Stimulated activated CD8-positive, alpha-beta memory T cell treated with anti-CD3 and anti-CD28 coated beads, Interleukin-4, amount 100 ng/mL, for 48 hours (primary cell): Measurements from ENCODE around the gene EFCAB6.
"Not testable (repeated sequence)": the region's sequence is repeated elsewhere in the genome, so short reads cannot be mapped to it uniquely, and the experiment has no call there.

Experiments used
- DNase-seq: peaks from one replicate; pipeline ENCODE4 v3.0.0-alpha.2; 2020

Gene EFCAB6

DNA sequence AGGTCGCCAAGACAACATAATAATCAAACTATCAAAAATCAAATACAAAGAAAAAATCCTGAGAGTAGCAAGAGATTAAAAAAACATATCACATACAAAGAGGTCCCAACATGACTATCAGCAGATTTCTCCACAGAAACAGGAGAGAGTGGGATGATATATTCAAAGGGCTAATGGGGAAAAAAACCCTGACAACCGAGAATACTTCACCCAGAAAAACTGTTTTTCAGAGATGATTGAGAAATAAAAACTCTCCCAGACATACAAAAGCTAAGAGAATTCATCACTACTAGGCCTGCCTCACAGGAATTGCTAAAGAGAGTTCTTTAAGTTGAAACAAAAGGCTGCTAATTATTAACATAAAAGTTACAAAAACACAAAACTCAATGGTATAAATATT is 108.1 kb downstream of the EFCAB6 start:
- no peak for DNase-seq

DNA sequence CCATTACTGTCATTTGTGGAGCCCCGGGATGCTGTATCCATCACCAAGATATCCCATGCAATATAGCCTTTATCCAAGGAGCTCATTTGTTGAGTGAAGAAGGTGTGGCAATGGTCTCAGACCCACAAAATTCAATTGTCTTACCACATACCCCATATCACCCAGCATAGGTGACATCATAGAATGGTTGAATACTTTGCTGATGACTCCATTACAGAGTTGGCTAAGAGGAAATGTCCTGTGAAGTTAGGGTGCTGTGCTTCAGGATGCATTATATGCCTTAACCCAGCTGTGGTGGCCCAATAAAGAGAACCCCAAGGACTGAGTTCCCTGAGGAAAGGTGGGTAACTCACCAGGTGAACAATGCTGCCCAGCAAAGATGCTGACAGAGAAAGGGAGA is 113.7 kb downstream of the EFCAB6 start:
- no peak for DNase-seq

DNA sequence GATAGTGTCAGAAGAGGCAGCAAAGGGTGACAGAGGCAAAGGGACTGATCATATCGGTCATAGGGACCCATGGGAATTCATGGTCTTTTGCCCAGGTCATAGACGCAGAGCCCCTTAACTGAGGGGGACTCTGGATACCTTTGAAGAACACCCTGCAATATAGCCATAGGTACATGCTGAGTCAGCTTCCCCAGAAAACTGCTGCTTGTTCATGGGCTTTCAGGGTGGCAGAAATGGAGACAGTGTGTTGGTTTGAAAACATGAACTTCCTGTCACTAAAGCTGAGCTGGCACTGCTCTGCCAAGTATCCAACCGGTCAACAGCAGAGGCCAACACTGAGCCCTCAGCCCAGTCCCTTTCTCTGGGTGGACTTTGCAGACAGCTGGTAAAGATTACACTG is 114.2 kb downstream of the EFCAB6 start:
- no peak for DNase-seq

DNA sequence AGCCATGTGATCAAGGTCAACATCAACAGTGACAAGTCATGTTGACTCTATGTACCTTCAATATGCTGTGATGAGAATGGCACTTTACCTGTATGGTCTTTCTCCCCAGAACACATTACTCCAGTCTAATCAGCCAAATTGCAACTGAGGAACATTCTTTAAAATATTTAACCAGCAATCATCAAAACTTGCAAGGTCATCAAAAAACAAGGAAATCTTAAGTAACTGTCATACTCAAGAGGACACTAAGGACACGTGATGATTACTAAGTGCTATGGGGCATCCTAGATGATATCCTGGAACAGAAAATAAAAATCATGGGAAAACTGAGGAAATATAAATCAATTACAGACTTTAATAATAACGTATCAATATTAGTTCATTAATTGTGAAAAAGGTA is 118.9 kb downstream of the EFCAB6 start:
- no peak for DNase-seq

DNA sequence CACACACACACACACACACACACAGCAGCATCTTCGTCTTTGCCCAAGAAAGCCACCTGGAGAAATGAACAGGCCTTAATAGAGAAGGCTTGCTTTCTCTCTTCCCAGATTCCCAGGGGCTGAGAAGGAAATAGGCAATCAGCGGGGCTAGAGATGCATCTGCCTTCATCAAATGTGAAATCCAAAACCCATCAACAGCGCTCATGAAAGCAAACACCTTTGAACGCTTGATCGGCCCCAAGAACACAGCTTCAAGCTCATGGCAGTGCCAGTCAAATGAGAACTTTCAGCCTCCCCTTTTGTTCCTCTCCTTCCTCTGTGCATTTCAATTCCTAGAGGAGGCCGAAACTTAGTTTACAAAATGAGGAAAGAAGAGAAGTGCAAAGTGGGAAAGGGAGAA is 122.7 kb downstream of the EFCAB6 start:
- no peak for DNase-seq

DNA sequence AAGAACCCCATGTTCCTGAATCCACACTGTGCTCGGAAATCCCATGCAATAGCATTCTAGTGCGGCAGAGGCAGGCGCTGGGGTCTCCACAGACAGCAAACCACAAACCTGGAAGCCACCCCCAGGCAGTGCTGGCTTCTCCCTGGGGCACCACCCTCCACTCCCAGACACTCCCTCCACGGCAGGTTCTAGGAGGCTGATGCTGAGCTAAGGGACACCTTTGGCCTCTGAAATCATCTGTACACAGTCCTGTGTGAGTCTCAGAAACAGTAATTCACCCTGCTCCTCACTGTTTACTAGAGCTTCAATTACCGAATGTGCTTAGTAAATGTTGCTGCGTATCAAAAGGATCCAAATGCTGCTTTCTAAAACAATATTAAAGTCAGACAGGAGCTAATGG is 129.3 kb downstream of the EFCAB6 start:
- no peak for DNase-seq

DNA sequence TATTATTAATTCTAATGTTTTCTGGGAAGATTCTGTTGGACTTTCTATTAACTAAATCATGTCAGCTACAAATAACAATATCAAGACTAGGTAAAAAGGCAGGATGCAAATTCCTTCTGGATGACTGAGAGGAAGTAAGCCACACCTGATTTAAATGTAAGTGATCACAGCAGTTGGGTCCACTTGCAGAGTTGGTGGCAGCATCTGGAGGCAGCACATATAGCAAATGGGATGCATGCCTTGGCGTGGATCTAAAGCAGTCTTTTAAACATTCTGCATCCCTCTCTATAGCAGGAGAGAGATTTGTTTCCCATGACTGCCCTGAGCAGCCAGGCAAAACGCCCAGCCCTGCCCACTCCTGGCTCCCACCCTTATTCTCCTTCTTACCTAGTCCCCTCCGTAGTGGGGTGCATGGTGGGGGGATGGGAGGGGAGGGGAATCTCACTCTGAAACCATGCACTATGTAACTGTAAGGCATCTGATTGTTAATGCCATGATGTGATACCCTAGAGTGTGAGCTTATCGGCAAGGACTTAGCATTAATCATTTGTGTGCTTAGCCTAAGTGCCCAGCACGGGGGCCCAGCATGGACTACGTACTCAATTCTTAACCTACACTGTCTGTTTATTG is 130.3 kb downstream of the EFCAB6 start:
- DNase-seq = no peak

DNA sequence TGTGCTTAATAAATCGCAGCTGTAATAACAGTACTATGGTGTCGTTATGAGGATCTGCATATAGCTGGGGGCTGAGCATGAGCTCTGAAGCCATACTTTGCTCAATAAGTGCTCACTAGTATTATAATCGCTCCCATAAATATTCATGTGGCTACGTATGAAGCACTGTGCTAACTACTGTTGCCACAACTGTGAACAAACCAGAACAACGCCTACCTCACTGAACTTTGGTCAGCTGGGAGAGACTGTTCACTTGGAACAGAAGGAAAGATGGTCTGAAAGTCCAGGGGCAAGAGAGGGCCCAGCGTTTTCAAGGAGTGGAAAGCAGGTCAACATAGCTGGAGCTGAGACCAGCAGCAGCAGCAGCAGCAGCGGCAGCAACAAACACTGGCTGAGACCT is 141.6 kb downstream of the EFCAB6 start:
- no peak for DNase-seq

DNA sequence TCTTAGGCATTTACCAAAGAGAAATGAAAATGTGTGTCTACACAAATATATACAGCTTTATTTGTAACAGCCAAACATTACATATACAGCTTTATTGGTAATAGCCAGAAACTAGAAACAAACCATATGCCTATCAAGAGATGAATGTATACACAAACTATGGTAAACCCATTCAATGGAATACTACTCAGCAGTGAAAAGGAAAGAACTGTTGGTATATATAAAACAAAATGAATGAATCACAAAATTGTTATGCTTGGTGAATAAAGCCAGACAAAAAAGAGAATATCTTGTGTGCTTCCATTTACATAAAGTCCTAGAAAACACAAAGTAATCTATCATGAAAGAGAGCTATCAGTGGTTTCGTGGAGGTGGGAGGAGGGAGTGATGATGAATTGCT is 142.9 kb downstream of the EFCAB6 start:
- DNase-seq = no peak

DNA sequence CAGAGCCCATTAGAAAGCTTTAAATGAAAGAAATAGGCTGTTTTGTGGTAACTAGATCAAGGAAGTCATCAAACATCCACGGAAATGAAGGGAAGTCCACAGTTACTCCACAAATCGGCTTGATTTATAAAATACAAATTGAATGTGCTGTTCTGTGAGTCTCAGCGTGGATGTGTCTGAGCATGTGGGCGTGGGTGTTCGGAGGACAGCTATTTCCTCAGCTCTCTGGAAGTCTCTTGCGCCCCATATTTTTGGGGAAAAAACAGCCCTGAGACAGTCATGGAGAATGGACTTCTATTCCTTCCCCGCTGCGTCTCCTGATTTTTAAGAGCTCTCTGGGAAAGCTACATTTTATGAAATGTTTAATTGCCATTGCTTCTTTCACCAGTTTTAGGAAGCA is 144.4 kb downstream of the EFCAB6 start:
- DNase-seq = no peak

DNA sequence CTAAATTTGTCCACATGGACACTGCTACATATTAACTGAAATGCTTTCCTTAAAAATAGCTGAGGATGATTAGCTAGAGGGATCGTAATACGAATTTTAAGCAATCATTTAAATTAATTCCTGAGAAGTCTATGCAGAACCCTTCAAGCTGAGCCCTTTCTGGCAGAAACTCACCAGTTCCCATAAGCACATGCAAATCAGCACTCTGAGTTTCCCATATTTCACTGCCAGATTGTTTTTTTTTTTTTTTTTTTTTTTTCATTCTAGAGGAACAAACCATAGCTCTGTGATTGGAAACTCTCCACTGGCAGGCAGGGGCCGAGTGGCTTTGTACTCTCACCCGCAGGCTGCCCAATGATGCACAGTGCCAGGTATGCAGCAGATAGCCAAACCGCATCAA is 145.6 kb downstream of the EFCAB6 start:
- DNase-seq = no peak

DNA sequence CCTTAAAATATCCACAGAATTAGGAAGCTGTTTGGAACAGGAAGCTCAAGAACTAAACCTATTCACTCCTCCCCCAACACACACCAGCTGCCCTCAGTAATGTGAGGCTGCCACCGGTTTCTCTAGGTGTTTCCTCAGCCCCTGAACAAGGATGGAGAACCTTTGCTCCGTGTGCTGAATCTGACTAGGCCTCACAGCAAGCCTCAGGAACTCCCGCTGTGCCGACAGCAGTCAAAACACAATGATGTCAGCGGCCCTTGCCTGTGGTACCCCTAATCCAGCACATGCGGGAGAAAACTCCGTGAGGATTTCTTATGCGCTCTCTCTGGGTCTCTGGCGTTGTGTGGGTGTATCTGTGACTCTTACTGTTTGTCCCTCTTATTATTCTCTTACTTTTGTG is 153.3 kb downstream of the EFCAB6 start:
- no peak for DNase-seq

DNA sequence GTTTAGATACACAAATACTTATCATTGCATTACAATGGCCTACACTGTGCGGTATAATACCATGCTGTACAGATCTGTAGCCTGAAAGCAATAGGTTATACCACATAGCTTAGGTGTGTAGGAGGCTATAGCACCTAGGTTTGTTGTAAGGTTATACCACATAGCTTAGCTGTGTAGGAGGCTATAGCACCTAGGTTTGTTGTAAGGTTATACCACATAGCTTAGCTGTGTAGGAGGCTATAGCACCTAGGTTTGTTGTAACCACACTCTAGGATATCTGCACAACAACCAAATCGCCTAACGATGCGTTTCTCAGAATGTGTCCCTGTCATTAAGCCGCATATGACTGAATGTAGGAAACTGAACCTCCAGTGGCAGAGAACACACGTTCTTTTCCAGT is 155.5 kb downstream of the EFCAB6 start:
- DNase-seq = not testable (repeated sequence)

DNA sequence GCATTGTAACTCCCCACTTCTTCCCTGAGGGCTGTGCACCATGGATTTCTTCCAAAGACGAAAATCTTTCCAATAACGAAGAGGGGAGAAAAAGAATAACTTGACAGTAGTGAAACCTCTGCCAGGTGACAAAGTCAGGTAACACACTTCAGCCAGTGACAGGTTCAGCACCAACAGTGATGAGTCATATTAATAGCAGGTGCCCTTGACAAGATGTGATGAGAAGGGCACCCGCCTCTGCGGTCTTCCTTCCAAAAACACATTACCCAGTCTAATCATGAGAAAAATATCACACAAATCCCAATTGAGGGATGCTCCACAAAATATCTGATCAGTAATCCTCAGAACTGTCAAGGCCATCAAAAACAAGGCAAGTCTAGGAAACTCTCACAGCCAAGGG is 157.8 kb downstream of the EFCAB6 start:
- no peak for DNase-seq

DNA sequence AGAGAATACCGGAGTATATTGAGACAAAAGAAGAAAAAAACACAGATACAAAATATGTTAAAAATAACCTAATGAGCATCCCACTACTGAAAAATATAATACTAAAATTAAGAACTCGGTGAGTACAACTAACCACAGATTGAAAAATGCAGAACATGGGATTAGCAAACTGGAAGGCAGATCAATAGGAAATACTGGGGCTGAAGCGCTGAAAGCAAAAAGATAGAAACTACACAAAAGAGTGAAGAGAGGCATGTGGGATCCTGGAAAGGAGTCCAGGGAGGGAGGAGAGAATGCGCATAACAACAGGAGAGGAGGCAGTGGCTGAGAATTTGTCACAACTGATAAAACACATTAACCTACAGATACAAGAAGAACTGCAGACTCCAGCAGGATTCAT is 159.3 kb downstream of the EFCAB6 start:
- no peak for DNase-seq

DNA sequence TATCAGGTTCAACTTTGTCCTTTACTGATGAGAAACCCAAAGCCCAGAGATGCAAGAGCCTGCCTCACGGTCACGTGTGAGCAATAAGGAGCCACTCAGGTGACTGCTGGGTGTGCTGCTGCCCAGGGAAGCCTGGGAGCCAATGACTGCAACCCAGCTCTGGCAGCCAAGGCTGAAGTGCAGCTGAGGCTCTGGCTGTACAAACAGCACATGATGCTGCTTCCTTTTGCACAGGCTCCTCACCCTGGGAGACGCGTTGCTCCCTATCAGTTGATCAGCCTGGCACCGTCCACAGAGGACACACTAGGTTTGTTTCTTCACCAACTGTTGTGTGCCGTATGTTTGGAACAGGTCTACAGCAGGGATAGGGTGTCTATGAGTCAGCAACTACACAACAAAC is 168.7 kb downstream of the EFCAB6 start:
- DNase-seq = no peak

DNA sequence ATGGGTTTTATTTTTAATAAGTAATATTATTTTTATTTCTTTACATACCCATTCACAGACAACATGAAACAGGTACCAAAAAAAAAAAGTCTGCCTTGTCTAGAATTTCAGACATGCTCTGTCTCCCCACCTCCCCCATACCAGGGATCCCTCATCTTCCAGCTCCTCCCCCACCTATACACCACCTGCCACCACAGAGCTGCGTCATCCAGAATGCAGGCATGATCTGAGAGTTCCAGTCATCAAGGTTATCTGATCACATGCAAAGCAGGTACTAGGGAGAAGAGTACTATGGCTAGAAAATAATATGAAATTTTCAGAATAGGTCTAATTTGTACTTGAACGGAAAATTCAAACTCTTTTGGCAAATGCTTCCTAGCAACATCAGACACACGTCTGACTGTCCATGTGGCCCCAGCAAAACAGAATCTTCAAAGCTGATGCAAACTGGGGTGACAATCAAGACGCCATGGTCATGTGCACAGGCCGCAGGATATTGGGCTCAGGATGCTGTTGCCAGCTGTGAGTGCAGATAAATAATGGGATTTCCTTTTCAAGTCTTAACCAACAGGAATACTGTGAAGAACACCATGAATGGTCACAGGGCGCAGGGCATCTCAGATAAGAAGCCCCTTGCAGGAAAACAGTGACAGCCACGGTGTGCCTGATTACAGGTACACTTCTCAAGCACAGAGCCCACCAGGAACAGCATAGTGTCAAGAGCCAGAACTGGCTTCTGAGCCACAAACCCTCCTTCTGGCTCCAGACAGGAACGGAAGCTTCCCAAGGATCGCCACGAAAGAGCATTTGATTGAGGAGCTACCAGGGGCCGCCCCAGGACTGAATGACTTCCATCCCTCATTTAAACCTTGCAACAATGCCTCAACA is 169.5 kb downstream of the EFCAB6 start:
- DNase-seq = no peak

DNA sequence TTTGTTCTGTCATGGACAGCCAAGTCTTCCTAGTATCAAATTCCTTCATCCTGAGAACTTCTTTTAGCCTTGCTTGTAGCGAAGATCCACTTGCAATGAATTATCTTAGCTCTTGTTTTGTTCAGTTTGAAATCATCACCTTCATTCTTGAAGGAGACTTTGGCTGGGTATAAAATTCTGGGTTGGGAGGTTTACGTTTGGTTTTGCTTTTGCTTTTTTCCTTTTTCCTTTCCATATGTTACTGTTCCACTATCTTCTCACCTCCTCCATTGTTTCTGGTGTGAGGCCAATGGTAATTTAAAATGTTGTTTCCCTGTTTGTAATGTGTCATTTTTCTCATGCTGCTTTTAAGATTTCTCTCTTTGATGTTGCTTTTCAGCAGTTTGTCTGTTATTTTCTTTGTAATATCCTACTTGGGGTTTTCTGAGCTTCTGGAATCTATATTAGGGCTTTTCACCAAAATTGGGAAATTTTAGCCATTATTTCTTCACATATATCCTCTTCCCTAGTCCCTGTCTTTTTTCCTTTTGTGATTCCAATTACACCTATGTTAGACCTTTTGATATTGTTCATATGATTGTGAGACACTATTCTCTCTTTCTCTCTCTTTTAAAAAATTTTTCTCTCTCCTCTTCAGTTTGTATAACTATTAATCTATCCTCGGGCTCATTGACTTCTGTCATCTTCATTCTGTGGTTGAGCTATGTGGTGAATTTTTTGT is 172.7 kb downstream of the EFCAB6 start:
- no peak for DNase-seq

DNA sequence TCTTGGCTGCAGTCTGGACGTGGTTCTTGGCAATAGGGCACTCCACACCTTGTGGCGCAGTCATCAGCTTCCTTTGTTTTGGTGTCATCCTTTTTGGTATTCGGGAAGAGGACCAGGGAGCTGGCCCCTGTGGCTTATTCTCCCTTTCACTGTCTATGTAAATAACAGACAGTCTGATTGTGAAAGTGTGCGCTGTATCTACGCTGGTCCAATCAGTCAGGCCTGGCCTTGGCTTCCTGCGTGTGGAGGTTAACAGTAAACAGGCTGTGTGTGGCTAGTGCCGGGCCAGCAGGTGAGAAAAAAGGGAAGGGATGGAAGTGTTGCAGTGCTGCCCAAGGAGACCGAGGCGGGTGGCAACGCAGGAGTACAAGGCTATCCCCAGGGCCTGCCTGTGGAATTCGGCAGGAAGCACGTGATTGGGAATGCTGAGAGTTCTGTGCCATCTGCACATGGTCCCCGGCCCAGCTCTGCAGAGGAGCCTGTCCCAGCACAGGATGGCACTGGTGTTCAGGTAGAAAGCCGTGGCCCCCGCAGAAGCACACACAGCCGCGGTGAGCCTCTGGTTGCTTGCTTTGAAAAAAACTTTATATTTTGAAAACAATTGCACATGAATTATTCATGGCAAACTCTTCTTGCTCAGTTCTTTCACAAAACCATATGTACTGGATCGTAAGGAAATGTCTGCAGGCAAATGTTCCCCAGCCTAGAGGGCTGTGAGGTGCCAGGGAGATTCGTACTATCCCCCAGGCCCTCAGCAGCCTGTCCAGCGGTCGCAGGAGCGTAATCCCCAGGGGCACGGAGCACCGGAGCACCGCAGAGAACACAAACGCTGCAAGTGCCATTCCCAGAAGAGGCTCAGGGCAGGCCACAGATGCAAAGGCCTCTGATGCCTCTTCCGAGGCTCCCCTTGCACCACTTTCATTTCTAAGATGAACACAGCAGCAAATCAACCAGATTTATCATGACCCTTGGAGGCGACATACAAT is 174.5 kb downstream of the EFCAB6 start:
- DNase-seq = no peak

DNA sequence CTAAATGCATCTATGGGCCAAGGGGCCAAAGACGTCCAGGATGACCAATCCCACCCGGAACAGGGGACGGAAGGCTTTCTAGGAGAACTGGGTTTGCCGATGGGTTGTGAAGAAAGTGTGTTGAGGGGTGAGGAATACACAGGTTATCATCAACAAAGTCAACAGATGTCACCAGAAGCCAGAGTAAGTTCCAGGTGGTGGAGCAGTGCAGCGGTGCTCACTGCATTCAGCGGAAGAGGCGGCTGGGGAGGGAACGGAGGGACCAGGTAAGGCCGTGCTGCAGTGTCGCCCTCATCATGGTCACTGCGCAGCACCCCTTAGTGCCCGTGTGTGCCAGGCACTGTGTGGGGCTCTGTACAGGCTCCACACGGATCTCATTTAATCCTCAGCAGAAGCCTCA is 176.0 kb downstream of the EFCAB6 start:
- no peak for DNase-seq

DNA sequence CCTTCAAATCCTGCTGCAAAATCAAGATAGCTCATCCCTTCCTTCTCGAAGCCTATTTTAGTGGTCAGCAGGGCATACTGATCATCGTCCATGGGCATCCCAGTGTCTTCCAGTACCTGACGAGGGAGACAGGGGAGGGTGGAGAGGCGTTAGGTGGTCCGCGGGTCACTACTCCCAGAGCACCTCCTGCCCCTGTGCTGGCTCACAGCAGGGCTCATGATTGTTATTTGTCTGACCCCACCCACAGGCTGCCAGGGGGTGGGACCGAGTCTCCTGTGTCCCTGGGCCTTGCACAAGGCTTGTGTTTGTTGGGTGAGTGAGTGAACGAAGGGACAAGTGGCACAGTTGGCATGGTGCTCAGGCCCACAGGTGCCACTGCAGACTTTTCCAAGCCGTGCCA is 177.0 kb downstream of the EFCAB6 start:
- no peak for DNase-seq

DNA sequence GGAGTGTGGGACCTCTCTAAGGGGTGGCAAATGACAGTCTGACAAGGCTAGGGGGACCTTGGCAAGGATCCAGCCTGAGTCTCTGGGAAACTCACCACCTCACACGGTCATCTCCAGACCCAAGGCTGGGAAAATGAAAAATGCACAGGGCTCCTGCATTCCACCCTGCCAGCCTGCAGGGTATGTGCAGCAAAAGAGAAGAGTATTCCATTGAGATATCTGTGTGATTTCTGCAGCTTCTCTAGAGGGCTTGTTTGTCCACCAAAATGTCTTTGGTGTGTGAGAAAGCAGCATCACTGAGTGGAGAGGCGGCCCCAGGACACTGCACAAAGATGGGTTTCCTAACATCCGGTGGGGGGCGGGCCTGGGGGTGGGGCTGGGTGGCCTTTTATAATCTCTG is 177.8 kb downstream of the EFCAB6 start:
- no peak for DNase-seq
